ENCODE data around the gene ALOX15B. TPM values are rescaled to one million over a fixed set of nuclear protein-coding genes. Genes with fewer than 3 reads are reported as not detected.
"Not testable (repeated sequence)": the region's sequence is repeated elsewhere in the genome, so short reads cannot be mapped to it uniquely, and the experiment has no call there.

ALOX15B gene
- total and polyA plus RNA-seq, 2 donors = 5.6 TPM; not detected in 1

DNA sequence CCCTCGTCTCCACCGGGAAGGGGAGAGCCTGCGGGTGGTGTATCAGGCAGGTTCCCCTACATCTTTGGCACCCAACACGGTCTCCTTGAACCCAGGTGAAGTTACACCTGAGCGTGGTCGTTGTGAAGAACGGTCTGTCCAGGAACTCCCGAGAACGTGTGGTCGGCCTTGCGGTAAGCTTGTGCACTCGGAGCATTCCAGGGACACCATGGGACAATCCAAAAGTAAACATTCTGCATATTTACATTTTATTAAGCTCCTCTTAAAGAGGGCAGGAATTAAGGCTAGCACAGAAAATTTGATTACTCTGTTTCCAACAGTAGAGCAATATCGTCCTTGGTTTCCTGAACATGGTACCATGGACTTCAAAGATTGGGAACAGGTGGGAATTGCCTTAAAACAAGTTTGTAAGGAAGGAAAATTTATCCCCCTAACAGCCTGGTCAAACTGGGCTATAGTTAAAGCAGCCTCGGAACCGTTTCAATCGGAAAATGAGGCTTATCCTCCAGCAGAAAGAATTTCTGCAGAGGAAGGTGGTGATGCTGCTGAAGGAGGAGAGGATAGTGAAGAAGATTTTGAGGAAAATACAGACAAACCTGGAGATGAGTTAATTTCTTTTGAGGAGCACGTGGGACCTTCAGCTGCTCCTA lies 18.2 kb downstream of the ALOX15B start:
- Histone ChIP-seq H3K4me1 (ENCODE audit: insufficient read depth) (peaks cover 3% of the 10 kb centered on the region), H3K36me3 (ENCODE audit: insufficient read depth) (no peaks in the 10 kb centered on the region), H3K4me3 (ENCODE audit: low read depth, low read length) (no peak overlapping the region), H3K27ac (ENCODE audit: low read depth) (no peak overlapping the region)
- 47% methylated on average over 17 of the region's 17 CpGs for WGBS
- no peak for DNase-seq (ENCODE audit: extremely low spot score)

DNA sequence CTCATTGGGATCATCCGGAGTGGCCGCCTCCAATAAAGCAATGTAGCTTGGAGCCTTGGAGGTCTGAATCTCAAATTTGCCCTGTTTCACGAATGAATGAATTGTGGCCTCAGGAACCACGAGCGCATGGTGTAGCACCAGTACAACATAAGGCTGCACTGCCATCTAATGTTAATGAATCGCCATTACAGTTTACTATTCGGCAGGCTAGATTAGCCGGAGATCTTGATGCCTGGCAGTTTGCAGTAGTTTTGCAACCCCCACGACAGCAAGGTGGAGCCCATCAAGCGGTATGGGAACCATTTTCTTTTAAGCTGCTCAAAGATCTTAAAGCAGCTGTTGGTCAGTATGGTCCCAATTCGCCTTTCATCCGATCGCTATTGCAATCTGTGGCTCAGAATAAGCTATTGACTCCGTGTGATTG lies 18.8 kb downstream of the ALOX15B start:
- H3K36me3 ChIP-seq (ENCODE audit: insufficient read depth) = no peaks in the 10 kb centered on the region
- no peak overlapping the region for H3K27ac ChIP-seq (ENCODE audit: low read depth)
- whole genome bisulfite sequencing = 4% methylated on average over 14 of the region's 14 CpGs
- no peak overlapping the region for H3K4me3 ChIP-seq (ENCODE audit: low read depth, low read length)
- DNase-seq (ENCODE audit: extremely low spot score) = peak; percentile 64
- H3K4me1 ChIP-seq (ENCODE audit: insufficient read depth) = peaks cover 3% of the 10 kb centered on the region

DNA sequence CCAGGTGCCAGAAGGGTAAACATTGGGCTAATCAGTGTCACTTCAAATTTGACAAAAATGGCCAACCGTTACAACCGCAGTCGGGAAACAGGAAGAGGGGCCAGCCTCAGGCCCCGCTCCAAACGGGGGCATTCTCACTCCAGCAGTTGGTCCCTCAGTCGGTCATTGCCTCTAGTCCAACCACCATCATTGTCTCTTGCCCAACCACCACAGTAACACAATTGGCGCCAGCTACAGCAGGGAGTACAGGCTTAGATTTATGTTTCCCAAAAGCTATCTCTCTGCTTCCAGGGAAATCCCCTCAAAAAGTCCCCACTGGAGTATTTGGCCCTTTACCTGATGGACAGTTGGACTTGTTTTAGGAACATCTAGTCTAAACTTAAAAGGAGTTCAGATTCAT lies 20.3 kb downstream of the ALOX15B start:
- WGBS = 18% methylated on average over 7 of the region's 7 CpGs
- Histone ChIP-seq H3K27ac (ENCODE audit: low read depth) (no peak overlapping the region), H3K4me1 (ENCODE audit: insufficient read depth) (peaks cover 3% of the 10 kb centered on the region), H3K4me3 (ENCODE audit: low read depth, low read length) (no peak overlapping the region), H3K36me3 (ENCODE audit: insufficient read depth) (no peaks in the 10 kb centered on the region)
- no peak for DNase-seq (ENCODE audit: extremely low spot score)

DNA sequence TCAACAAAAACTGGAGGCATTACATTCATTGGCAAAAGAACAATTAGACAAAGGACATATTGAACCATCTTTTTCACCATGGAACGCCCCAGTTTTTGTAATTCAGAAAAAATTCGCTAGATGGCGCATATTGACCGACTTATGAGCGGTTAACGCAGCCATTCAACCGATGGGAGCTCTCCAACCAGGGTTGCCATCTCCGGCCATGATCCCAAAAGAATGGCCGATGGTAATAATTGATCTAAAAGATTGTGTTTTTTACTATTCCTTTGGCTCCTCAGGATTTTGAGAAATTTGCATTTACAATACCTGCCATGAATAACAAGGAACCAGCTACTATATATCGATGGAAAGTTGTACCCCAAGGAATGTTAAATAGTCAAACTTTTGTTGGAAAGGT lies 21.4 kb downstream of the ALOX15B start:
- peaks cover 3% of the 10 kb centered on the region for H3K4me1 ChIP-seq (ENCODE audit: insufficient read depth)
- 7% methylated on average over 10 of the region's 10 CpGs for WGBS

DNA sequence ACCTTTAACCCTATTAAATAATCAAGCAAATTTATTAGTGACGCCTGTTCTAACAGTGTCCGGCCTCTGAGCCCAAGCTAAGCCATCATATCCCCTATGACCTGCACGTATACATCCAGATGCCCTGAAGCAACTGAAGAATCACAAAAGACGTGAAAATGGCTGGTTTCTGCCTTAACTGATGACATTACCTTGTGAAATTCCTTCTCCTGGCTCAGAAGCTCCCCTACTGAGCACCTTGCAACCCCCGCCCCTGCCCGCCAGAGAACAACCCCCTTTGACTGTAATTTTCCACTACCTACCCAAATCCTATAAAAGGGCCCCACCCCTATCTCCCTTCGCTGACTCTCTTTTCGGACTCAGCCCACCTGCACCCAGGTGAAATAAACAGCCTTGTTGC lies 23.0 kb downstream of the ALOX15B start:
- H3K4me1 ChIP-seq (ENCODE audit: insufficient read depth); H3K4me3 ChIP-seq (ENCODE audit: low read depth, low read length); H3K27ac ChIP-seq (ENCODE audit: low read depth); H3K36me3 ChIP-seq (ENCODE audit: insufficient read depth); DNase-seq (ENCODE audit: extremely low spot score): not testable (repeated sequence)
- WGBS = 34% methylated on average over 8 of the region's 8 CpGs

More for the DNA sequence above, 21.4 kb downstream of the ALOX15B start:
- Histone ChIP-seq H3K4me3 (ENCODE audit: low read depth, low read length) (no peak overlapping the region), H3K36me3 (ENCODE audit: insufficient read depth) (no peaks in the 10 kb centered on the region), H3K27ac (ENCODE audit: low read depth) (no peak overlapping the region)
- peak; percentile 76 for DNase-seq (ENCODE audit: extremely low spot score)

DNA sequence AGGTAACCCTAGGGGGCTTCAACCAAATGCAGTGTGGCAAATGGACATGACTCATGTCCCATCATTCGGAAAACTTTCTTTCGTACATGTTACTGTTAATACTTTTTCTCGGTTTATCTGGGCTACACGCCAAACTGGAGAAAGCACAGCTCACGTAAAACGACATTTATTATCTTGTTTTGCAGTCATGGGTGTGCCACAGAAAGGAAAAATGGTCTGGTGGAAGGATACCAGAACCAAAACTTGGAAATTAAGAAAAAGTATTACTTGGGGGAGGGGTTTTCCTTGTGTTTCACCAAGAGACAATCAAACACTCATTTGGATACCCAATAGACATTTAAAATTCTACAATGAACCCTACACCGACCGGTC lies 23.6 kb downstream of the ALOX15B start:
- WGBS = 8% methylated on average over 8 of the region's 8 CpGs
- no peaks in the 10 kb centered on the region for H3K36me3 ChIP-seq (ENCODE audit: insufficient read depth)
- DNase-seq (ENCODE audit: extremely low spot score) = peak; percentile 49
- H3K4me3 ChIP-seq (ENCODE audit: low read depth, low read length) = no peak overlapping the region
- H3K27ac ChIP-seq (ENCODE audit: low read depth) = no peak overlapping the region
- no peaks in the 10 kb centered on the region for H3K4me1 ChIP-seq (ENCODE audit: insufficient read depth)

DNA sequence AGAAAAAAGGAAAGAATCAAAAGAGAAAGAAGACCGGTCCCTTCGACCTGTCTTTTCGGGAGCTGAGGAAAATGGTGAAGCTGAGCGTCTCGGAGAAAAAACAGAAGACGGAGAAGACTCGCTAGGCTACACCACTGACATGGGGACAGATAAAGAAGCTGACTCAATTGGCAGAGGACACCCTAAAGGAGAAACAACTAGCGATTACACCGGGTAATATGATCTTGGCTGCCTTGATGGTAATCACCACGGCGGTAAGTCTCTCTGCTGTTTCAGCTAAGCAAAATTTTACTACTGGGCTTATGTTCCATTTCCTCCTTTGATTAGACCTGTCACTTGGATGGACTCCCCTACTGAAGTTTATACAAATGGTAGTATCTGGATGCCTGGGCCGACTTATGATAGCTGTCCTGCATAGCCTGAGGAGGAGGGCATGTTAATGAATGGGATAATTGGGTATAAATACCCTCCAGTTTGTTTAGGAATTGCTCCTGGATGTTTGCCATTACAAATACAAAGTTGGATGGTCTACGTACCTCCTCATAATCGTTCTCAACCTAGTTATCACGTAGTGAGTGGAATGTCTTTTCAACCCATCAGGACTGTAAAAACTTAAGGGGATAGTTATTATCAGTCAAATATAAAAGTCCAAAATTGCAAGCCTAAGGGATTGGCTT lies 24.1 kb downstream of the ALOX15B start:
- no peak for DNase-seq (ENCODE audit: extremely low spot score)
- H3K36me3 ChIP-seq (ENCODE audit: insufficient read depth) = no peaks in the 10 kb centered on the region
- WGBS = 4% methylated on average over 15 of the region's 15 CpGs
- no peak overlapping the region for H3K4me3 ChIP-seq (ENCODE audit: low read depth, low read length)
- H3K4me1 ChIP-seq (ENCODE audit: insufficient read depth) = no peaks in the 10 kb centered on the region
- no peak overlapping the region for H3K27ac ChIP-seq (ENCODE audit: low read depth)

DNA sequence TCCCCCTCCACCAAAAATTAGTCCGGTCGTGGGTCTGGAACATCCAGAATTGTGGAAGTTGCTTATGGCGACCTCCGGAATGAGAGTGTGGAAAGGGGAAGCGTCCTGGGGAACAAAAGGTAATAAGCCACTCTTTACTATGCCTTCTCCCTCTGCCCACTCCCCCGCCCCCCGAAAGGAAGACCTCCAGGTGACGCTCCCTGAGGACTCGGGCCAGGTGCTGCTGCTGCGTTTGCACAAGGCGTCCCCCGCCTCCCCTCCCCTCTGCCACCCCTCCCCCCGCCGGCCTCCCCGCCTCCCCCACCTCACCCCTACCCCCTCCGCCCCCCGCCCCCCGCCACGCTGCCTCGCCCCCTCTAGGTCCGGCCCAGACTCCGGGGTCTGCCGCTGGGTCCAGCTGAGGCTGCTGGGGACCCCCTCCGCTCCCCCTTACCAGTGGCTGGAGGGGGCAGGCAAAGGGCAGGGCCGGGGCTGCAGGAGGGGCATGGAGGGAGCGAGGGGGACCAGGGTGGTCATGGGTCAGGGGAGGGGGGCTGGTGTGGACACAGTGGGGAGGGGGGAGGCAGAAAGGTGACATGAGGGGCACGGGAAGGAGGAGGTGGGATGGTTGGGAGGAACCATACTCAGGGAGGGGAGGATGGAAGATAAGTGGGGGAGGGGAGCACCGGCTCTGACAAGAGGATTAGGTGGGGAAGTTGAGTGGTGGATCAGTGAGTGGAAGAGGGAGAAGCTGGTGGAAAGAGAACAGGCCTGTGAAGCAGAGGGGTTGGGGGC lies 25.1 kb downstream of the ALOX15B start:
- WGBS = 5% methylated on average over 25 of the region's 28 CpGs
- no peak overlapping the region for H3K4me3 ChIP-seq (ENCODE audit: low read depth, low read length)
- no peaks in the 10 kb centered on the region for H3K4me1 ChIP-seq (ENCODE audit: insufficient read depth)
- H3K27ac ChIP-seq (ENCODE audit: low read depth) = no peak overlapping the region
- no peak for DNase-seq (ENCODE audit: extremely low spot score)
- H3K36me3 ChIP-seq (ENCODE audit: insufficient read depth) = no peaks in the 10 kb centered on the region

DNA sequence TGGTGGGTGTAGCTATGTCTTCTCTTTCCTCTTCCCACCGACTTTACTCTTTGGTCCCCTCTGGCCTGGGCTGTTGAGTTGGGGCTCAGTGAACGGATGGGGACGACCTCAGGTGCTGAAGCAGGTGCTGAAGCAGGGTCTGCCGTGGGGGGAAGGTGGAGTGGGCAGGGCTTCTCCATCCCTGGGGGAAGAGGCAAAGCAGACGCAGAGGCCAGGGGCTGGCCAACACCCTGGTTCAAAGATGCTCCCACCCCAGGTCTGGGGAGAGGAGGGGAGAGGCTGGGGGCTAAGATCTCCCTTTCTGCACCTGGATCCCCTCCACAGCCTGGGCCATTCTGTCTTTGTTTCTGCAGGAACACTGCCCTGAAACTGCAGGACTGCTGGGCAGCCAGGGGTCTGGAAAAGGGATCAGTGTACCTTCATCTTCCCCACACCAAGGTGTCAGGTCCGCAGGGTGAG lies 25.7 kb downstream of the ALOX15B start:
- H3K4me1 ChIP-seq (ENCODE audit: insufficient read depth) = no peaks in the 10 kb centered on the region
- no peak for DNase-seq (ENCODE audit: extremely low spot score)
- H3K27ac ChIP-seq (ENCODE audit: low read depth) = no peak overlapping the region
- no peak overlapping the region for H3K4me3 ChIP-seq (ENCODE audit: low read depth, low read length)
- H3K36me3 ChIP-seq (ENCODE audit: insufficient read depth) = no peaks in the 10 kb centered on the region
- 38% methylated on average over 6 of the region's 6 CpGs for WGBS

DNA sequence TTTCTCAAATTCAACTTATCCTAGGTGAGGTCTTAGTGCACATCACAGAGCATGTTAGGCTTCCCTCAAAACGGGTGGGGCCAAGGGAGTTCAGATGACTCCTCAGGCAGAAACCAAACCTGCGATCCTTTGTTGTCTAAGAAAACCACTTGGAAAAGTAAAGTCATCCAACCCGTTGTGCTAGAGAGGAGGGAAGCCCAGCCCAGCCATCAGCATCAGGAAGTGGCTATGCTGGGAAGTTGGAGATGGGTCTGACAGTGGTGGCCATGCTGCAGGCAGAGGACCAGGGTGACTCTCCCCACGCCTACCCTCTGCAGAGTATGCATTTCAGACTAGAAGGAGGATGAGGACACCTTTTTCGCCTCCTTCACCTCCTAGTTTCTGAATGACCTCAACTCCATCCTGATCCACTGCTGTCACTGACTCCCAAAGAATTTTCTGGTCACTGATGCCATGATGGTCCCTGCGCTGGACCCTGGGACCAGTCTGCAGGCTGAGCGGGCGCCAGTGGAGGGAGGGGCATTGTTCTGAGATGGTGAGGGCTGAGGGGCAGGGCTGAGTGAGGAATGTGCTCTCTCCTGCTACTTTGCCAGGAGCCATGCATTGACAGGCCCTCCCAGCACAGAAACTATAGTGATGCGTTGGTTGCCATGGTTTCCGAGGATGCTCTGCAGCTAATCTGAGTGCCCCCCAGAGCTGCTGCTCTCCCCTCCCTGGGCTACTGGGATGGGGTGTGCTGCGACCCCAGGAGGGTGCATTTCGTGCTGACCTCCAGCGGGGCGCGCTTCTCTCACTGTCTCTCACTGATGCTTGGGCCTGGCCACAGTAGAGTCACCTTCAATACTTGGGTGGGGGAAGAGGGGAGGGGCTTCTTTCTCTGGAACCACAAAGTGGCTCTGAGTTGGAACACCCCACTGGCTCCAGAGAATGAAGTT lies 28.2 kb downstream of the ALOX15B start:
- H3K27ac ChIP-seq (ENCODE audit: low read depth) = no peak overlapping the region
- H3K4me1 ChIP-seq (ENCODE audit: insufficient read depth) = no peaks in the 10 kb centered on the region
- DNase-seq (ENCODE audit: extremely low spot score) = no peak
- WGBS = 65% methylated on average over 15 of the region's 15 CpGs
- no peak overlapping the region for H3K4me3 ChIP-seq (ENCODE audit: low read depth, low read length)
- H3K36me3 ChIP-seq (ENCODE audit: insufficient read depth) = no peaks in the 10 kb centered on the region

DNA sequence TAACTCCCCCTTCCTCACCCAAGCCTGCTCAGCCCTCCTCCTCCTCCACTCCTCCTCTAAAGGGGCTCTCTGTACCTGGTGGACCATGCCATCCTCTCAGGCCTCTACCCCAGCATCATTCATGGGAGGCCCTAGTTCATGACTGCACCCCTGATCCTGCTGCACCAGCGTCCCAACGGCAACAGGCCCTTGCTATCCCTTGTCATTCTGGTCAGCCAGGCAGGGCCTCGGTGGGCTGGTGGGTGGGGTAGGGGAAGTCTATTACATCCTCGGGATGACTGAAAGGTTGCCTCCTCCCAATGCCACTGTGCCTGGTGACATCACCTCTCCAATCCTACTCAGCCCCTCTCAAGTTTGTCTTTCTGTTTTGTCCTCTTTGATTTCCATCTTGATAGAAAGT lies 28.9 kb downstream of the ALOX15B start:
- H3K4me3 ChIP-seq (ENCODE audit: low read depth, low read length) = no peak overlapping the region
- WGBS = 61% methylated on average over 4 of the region's 4 CpGs
- DNase-seq (ENCODE audit: extremely low spot score) = no peak
- no peak overlapping the region for H3K27ac ChIP-seq (ENCODE audit: low read depth)
- H3K36me3 ChIP-seq (ENCODE audit: insufficient read depth) = no peaks in the 10 kb centered on the region
- no peaks in the 10 kb centered on the region for H3K4me1 ChIP-seq (ENCODE audit: insufficient read depth)

DNA sequence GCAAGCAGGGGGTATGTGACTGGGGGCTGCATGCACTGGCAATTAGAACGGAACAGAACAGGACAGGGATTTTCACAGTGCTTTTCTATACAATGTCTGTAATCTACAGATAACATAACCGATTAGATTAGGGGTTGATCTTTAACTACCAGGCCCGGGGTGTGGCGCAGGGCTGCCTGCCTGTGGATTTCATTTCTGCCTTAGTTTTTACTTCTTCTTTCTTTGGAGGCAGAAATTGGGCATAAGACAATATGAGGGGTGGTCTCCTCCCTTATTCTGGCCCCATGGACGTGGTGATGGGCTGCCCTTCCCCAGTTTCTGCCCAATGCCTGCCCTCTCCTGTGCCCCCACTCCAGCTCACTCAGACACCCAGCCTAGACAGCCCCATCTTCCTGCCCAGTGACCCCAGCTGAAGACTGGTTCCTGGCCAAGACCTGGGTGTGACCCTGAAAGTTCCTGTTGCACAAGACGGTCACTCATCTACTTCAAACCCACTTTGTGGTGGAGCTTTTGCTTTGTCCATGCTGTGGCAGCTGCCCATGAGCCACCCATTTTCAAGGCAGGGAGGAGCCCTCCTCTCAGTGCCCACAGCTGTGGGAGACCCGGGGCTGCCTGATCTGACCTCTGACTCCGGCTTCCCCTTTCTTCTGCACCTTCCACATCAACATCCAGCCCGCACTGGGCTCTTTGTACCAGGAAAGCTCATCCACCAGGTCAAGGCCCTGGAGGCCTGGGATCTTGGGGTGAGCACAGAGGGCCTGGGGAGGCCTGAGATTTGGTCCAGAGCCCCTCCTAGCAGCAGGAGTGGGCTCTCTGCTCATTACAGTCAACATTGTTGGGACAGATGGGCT lies 30.1 kb downstream of the ALOX15B start:
- no peak for DNase-seq (ENCODE audit: extremely low spot score)
- H3K4me3 ChIP-seq (ENCODE audit: low read depth, low read length) = no peak overlapping the region
- no peak overlapping the region for H3K27ac ChIP-seq (ENCODE audit: low read depth)
- WGBS = 67% methylated on average over 9 of the region's 9 CpGs
- H3K4me1 ChIP-seq (ENCODE audit: insufficient read depth) = no peaks in the 10 kb centered on the region
- no peaks in the 10 kb centered on the region for H3K36me3 ChIP-seq (ENCODE audit: insufficient read depth)

DNA sequence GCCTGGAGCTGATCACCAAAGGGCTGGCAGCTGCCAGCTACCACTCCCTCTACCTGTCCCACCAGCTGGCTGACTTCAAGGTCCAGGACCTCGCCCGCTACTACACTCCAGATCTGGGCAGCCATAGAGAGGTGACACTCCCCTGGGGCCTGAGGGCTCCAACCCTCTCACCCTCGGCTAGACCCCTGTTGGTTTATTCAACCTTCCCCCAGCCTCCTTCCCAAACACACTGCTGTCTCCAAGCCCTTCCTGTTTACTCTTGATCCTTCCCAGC lies 30.7 kb downstream of the ALOX15B start:
- 82% methylated on average over 3 of the region's 3 CpGs for WGBS
- no peaks in the 10 kb centered on the region for H3K36me3 ChIP-seq (ENCODE audit: insufficient read depth)
- H3K27ac ChIP-seq (ENCODE audit: low read depth) = no peak overlapping the region
- no peaks in the 10 kb centered on the region for H3K4me1 ChIP-seq (ENCODE audit: insufficient read depth)
- no peak for DNase-seq (ENCODE audit: extremely low spot score)
- no peak overlapping the region for H3K4me3 ChIP-seq (ENCODE audit: low read depth, low read length)

All from urinary bladder (tissue), 4 donors.